Caco-2 (cell line): ENCODE measurements around the gene HDAC4. TPM values are rescaled to one million over a fixed set of nuclear protein-coding genes. Genes with fewer than 3 reads are reported as not detected.

Experiments used
- BruUV-seq: library from RNA; stranded (reverse); fragments of 400-500 nt; replicated peaks from 2 replicates; lab custom pipeline; 2021; lab: Mats Ljungman, UMichigan
- CTCF ChIA-PET: fragments of 300-600 bp; sonication (Branson Sonifier 250); formaldehyde crosslinking; loops from one replicate; lab custom pipeline; 2022; ENCODE audit warnings: antibody characterized with exemption; lab: Charles Lee
- POLR2A ChIA-PET: fragments of 300-600 bp; sonication (Branson Sonifier 250); formaldehyde crosslinking; loops from one replicate; lab custom pipeline; 2022; ENCODE audit warnings: antibody characterized with exemption; lab: Charles Lee
- DNase-seq, 2 experiments: peaks; one replicate each; pipeline versions ENCODE4 v3.0.0 to v3.0.0-alpha.2; 2020 to 2022
- H3K27me3 ChIP-seq: replicated peaks from 2 replicates; pipeline ENCODE4 v1.6.0; 2011; ENCODE audit warnings: low read length; ENCODE audit not compliant: control insufficient read depth, insufficient read depth
- H3K36me3 ChIP-seq: 2 replicates; pipeline ENCODE4 v1.5.1; 2011; ENCODE audit warnings: low read length; ENCODE audit not compliant: control insufficient read depth, insufficient read depth
- H3K4me1 ChIP-seq: fragments of 250-450 bp; sonication (Bioruptor Pico); 2 replicates; pipeline ENCODE4 v1.5.1; 2020; ENCODE audit warnings: mild to moderate bottlenecking
- H3K4me3 ChIP-seq: 2 replicates; pipeline ENCODE4 v1.5.1; 2011; ENCODE audit warnings: low read depth, mild to moderate bottlenecking, control low read depth, low read length
- H3K9me3 ChIP-seq: fragments of 250-450 bp; sonication (Bioruptor Pico); 2 replicates; pipeline ENCODE4 v1.5.1; 2020; ENCODE audit warnings: mild to moderate bottlenecking, moderate library complexity
- H3K27ac Mint-ChIP-seq: one replicate; pipeline ENCODE4 v1.8.0; 2022; ENCODE audit warnings: mixed read lengths; ENCODE audit not compliant: unreplicated experiment
- H3K27me3 Mint-ChIP-seq: one replicate; pipeline ENCODE4 v1.8.0; 2022; ENCODE audit warnings: mixed read lengths; ENCODE audit not compliant: insufficient read depth, unreplicated experiment
- H3K36me3 Mint-ChIP-seq: one replicate; pipeline ENCODE4 v1.8.0; 2022; ENCODE audit warnings: mild to moderate bottlenecking, mixed read lengths; ENCODE audit not compliant: insufficient read depth, unreplicated experiment
- H3K4me1 Mint-ChIP-seq: one replicate; pipeline ENCODE4 v1.8.0; 2022; ENCODE audit warnings: low read depth, mixed read lengths; ENCODE audit not compliant: unreplicated experiment
- H3K4me3 Mint-ChIP-seq: one replicate; pipeline ENCODE4 v1.8.0; 2022; ENCODE audit warnings: mild to moderate bottlenecking, moderate library complexity, mixed read lengths; ENCODE audit not compliant: unreplicated experiment
- H3K9me3 Mint-ChIP-seq: one replicate; pipeline ENCODE4 v1.8.0; 2022; ENCODE audit warnings: mixed read lengths; ENCODE audit not compliant: unreplicated experiment
- CTCF ChIP-seq, 2 experiments: fragments of 200-600 bp in 1 of 2; IDR thresholded peaks; 1 replicate in 1 of 2; 2 replicates in 1 of 2; pipeline versions ENCODE4 v1.5.1 to v1.8.0; 2011 to 2022; ENCODE audit warnings: antibody characterized with exemption in 1 of 2, control low read depth in 1 of 2, inconsistent platforms in 1 of 2, low read depth in 1 of 2, low read length in 1 of 2, mild to moderate bottlenecking in 1 of 2, moderate library complexity in 1 of 2; ENCODE audit not compliant: insufficient read depth in 1 of 2, severe bottlenecking in 1 of 2, unreplicated experiment in 1 of 2
- intact Hi-C: fragments of 100-400 bp; cut with micrococcal nuclease; formaldehyde crosslinking; loops from one replicate; pipeline ENCODE4 v1.10.0; 2022; ENCODE audit not compliant: unreplicated experiment
- total RNA-seq: library from RNA; stranded (reverse); gene quantifications from 2 replicates; pipeline ENCODE4 v1.2.3, GENCODE V29; 2022

Gene HDAC4
- total RNA-seq, 1 experiment from 2014 or later: 15.5 TPM

GRCh38 chr2:239368906-239369552 lies 31.8 kb downstream of the HDAC4 start:
- ChIA-PET POLR2A (no interaction called here), CTCF (no interaction called here)
- no peak overlapping the region for H3K4me3 ChIP-seq
- Mint-ChIP-seq H3K9me3 (no peaks in the 10 kb centered on the region), H3K4me3 (no peak overlapping the region), H3K4me1 (no peaks in the 10 kb centered on the region), H3K27ac (no peak overlapping the region), H3K36me3 (no peaks in the 10 kb centered on the region), H3K27me3 (no peaks in the 10 kb centered on the region)
- no peaks in the 10 kb centered on the region for H3K4me1 ChIP-seq
- DNase-seq: no peak
- no peaks in the 10 kb centered on the region for H3K27me3 ChIP-seq
- no peaks in the 10 kb centered on the region for H3K36me3 ChIP-seq
- intact Hi-C loops: no loop called here
- no TSS peak for BruUV-seq
- TF ChIP-seq CTCF (IDR thresholded peaks at IDR 0.05; ENCODE audit: insufficient read depth in 1 of 2, low read depth in 1 of 2, low read length in 1 of 2, severe bottlenecking in 1 of 2, unreplicated experiment in 1 of 2): no peak
- H3K9me3 ChIP-seq: no peaks in the 10 kb centered on the region

GRCh38 chr2:239368321-239368720 lies 32.5 kb downstream of the HDAC4 start:
- TF ChIP-seq CTCF (IDR thresholded peaks at IDR 0.05; ENCODE audit: insufficient read depth in 1 of 2, low read depth in 1 of 2, low read length in 1 of 2, severe bottlenecking in 1 of 2, unreplicated experiment in 1 of 2): no peak
- Mint-ChIP-seq H3K4me3 (no peak overlapping the region), H3K4me1 (no peaks in the 10 kb centered on the region), H3K27ac (no peak overlapping the region), H3K36me3 (no peaks in the 10 kb centered on the region), H3K9me3 (no peaks in the 10 kb centered on the region), H3K27me3 (no peaks in the 10 kb centered on the region)
- ChIA-PET POLR2A (no interaction called here), CTCF (no interaction called here)
- intact Hi-C loops: no loop called here
- Histone ChIP-seq H3K4me1 (no peaks in the 10 kb centered on the region), H3K4me3 (no peak overlapping the region), H3K36me3 (no peaks in the 10 kb centered on the region), H3K27me3 (no peaks in the 10 kb centered on the region), H3K9me3 (no peaks in the 10 kb centered on the region)
- no peak for DNase-seq
- no TSS peak for BruUV-seq

- H3K4me1 Mint-ChIP-seq: no peaks in the 10 kb centered on the region
- H3K9me3 Mint-ChIP-seq: no peaks in the 10 kb centered on the region
- no peak for DNase-seq
- no peak overlapping the region for H3K4me3 Mint-ChIP-seq
- no peaks in the 10 kb centered on the region for H3K36me3 ChIP-seq
- H3K36me3 Mint-ChIP-seq: no peaks in the 10 kb centered on the region
- H3K4me3 ChIP-seq: no peak overlapping the region
- no peak for TF ChIP-seq CTCF (IDR thresholded peaks at IDR 0.05; ENCODE audit: insufficient read depth in 1 of 2, low read depth in 1 of 2, low read length in 1 of 2, severe bottlenecking in 1 of 2, unreplicated experiment in 1 of 2)
- BruUV-seq: no TSS peak
- ChIA-PET POLR2A (no interaction called here), CTCF (no interaction called here)
- H3K27me3 ChIP-seq: no peaks in the 10 kb centered on the region
- H3K27ac Mint-ChIP-seq: no peak overlapping the region
- H3K9me3 ChIP-seq: no peaks in the 10 kb centered on the region
- H3K4me1 ChIP-seq: no peaks in the 10 kb centered on the region
- intact Hi-C loops: no loop called here
- H3K27me3 Mint-ChIP-seq: no peaks in the 10 kb centered on the region
Observed at GRCh38 chr2:239366740-239367139, 34.1 kb downstream of the HDAC4 start.
